DMS114 treated with DMSO at 0.1 percent for 48 hours (cell line): Measurements from ENCODE around the gene RPS6KA3.

ENCODE experiments used
- DNase-seq: peaks from one replicate; lab custom pipeline; 2025; ENCODE audit not compliant: unreplicated experiment; lab: John Stamatoyannopoulos, UW

Gene RPS6KA3

DNA sequence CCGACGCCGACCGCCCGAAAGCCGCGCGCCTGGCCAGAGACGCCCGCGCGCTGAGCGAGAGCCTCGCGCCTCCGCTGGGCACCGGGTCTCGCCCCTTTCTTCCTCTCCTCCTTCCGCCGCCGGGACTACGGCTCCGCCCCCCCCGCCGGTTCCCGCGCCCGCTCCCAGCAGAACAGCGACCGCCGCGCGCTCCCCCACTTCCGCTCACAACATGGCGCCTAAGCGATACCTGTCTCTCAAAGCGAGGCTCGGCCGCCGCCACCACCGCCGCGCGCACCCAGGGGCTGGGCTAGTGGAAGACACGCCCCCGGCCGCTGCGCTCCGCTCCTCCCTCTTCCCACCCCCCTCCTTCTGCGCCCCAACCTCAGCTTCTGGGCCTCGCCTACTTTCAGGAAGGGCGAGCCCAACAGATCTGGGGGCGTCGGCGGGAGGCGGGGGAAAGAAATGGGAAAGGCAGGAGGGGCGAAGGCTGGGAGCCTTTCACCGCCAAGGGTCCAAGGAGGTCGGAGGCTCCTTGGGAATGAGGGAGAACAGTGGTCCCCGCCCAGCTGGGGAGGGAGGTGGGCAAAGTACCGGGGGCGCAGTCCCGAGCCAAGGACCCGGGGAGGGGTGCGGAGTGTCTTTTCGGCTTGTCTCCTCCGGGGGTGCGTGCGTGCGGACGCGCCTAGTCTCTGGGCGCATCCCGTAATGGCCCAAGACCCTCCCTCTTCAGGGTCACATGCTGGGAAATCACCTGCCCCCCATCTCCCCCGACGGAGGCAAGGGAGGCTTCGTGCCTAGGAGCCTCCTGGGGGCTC is at the start of gene RPS6KA3:
TSS of gene RPS6KA3 (minus strand) at position 100 of the 797 bp plus-strand sequence. CDS start 277 bp downstream, outside the sequence.
- peak; percentile 64 for DNase-seq

DNA sequence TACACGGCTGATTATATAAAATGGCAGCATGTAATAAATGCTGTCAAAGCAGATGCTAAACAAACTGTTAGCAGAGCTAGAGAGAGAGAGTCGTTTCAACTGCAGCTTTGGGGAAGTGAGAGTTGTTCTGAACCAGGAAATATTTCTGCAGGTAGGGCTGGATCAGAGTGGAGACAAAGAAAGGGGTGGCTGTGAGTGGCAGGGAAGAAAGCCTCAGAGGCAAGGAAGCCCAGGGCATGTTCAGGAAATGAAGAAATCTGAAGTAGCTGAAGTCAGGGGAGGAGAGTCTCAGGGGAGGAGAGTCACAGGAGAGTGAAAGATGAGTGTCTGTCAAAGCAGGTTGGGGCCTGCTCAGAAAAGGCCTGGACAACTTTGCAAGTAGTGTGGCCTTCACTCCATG is 48.4 kb upstream of the RPS6KA3 start:
- no peak for DNase-seq

DNA sequence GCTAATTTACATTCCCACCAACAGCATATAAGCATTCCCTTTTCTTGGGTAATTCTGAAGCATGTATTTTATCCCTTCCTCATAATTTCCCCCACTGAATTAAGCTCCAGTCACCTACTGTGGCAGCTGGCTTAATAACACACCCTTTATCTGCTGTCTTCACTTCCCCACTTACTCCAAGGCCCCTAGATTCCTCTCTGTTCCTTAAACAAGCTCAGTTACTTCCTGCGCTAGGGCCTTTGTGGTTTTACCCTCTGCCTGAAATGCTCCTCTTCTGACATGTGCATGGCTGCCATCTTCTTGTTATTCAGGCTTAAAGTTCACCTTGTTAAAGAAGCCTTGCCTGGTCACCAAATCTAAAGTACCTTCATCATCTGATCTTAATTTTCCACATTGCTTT is 47.2 kb upstream of the RPS6KA3 start:
- DNase-seq, result no peak

DNA sequence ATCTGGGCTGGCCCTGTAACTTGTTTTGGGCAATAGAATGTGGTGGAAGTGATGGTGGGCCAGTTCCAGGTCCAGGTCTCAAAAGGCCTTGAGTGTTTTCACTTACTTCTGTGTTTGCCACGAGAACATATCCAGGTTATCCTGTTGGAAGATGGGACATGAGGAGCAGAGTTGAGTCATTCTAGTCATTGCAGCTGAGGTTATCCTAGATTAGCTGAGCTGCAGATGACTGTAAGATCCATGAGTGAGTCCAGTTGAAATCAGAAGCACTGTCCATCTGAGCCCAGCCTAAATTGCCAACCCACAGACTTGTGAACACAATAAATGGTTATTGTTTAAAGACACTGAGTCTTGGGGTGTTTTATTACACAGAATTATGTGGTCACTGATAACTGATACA is 45.3 kb upstream of the RPS6KA3 start:
- DNase-seq, result no peak

DNA sequence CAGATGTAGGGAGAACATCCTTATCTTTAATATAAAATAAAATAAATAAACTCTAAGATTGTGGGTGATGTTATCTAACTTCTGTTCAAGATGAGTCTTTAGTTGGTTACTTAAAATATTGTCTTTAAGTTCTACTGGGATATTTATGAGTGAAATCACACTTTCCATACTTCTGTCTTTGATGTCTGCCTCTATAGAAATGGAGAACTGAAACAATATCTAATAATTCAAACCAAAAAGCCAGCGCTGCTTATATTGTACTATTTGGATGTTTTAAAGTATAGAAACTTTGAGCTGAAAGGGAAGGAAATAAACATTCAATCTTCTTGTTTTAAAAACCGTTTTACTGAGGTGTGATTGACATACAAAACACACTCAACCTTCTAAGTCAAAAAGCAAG is 44.8 kb upstream of the RPS6KA3 start:
- DNase-seq, result no peak

DNA sequence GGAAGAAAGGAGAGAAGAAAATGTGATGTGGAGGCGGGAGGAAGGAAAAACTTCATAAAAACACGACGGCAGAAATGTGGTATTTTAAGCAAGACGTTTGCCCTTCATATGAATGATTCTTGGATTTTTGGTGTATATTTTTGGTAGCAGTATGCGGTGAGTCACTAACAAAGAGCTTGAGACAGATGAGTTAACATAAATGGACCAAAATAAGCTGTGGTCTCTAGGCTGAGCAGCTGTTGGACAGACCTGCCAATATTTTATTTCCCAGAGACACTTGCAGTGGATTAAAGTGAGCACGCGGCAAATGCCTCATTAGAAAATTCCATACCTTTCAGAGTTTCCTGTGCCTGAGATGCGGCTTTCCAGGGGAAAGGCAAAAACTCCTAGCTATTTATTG is 43.1 kb upstream of the RPS6KA3 start:
- DNase-seq, result no peak

DNA sequence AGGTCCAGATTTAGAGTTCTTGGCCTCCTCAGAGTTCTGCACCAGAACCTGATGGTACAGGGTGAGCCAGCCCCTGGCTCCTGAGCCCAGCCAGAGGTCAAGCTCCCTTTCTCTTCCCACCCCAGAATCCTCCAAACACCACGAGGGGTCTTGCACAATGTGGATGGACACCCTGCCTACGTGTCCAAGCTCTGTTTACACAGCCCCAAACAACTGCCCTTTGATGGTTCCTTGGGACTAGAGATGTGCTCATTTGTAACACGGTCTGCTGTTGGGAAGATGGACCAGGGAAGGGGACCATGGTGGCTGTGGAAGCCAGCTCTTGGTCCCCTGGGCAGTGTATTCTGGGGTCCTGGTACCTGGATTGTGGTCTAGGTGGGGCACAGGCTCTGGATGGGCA is 40.0 kb upstream of the RPS6KA3 start:
- no peak for DNase-seq

DNA sequence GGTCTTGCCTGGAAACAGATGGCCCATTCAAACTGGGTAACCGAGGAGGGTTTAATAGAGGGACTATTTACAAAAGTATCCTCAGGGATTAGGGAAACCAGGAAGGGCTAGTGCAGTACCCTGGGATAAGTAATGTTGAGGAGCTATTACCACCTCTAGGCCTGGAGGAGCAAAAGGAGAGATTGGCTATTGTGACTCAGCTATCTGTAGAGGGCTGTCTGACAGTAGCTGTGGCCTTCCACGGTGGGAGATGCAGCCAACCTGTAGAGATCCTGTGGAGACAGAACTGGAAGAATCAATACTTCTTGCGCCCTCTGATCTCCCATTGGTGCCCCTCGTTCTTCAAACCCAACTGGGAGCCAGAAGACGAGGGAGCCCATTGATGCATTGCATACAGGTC is 34.1 kb upstream of the RPS6KA3 start:
- no peak for DNase-seq

DNA sequence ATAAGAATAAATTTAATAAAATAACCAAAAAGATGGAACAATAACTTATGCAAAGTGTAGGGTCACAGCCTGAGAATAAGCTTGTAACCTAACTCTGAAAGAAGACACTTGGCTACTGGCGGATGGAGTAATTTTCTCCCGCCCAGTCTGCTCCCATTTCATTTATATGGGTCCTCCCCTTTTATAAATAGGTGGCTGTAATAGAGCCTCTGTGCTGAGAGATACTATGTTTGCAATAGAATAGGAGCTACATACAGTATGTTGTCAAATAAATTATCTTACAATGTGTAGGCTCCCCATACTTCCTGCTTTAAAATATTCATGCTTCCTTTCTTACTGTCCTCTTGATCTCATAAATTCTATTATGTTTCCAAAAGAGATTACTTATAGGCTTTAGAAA is 28.2 kb upstream of the RPS6KA3 start:
- no peak for DNase-seq

DNA sequence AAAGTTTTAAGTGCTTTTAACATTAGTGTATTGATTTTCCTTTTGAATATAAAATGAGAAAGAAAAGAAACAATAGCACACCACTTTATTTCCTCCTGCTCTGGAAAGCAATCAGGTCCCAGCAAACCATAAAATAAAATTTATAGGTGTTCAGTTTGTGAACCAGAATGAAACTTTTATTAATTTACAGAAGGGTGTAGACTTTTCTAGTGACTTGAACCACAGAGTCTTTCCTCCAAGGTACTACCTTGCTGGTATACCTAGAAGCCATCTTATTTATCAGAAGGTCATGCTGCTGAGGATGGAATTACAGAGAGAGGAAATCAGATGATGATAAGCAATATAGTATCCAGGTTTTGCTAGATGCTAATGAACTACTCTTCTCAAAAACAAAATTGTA is 27.6 kb upstream of the RPS6KA3 start:
- no peak for DNase-seq

DNA sequence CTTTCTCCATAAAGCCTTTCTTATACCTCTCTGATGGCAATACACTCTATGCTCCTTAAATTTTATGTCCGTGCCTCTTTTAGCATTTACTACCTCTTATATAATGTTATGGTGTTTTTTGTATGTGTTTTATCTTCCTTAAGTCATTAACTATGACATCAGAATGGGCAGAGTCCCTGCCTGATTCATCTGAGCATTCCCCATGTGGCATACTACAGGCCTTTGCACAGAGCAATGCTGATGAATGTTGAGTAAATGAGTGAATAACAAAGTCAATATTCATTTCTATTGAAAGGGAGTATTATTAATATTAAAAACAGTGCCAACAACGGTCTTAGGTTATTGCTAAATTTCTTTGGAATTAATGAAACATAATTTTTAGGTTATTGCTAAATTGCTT is 18.8 kb upstream of the RPS6KA3 start:
- no peak for DNase-seq

DNA sequence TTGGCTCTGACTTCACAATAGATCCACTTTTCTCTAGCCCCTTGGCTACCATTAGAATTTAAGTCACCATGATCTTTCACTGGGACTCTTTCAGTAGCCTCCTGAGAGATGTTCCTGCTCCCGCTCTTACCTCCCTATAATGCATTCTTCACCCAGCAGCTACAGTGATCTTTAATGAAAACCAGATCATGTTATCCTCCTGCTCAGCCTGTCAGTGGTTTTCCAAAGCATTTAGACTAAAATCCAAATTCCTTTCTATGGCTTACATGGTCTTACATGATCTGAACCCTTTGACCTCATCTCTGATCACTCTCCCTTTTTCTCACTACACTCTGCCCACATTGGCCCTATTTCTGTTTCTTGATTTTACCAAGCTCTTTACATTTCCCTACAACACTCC is 18.3 kb upstream of the RPS6KA3 start:
- no peak for DNase-seq

DNA sequence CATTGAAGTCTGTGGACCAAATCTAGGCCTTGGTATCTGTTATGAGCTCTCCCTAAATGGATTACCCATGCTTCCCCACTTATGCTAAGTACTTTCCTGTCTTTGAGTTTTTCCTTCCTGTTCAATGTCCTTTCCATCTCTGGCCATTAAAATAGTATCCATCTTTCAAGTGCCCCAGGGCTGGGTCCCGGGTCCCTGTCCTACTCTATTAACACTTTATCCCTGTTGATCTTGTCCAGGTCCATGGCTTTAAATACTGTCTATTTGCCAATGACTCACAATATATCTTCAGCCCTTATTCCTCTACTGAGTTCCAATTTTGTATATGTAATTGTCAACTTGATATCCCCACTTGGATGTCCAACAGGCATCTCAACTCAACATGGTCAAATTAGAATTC is 17.7 kb upstream of the RPS6KA3 start:
- DNase-seq, result no peak

DNA sequence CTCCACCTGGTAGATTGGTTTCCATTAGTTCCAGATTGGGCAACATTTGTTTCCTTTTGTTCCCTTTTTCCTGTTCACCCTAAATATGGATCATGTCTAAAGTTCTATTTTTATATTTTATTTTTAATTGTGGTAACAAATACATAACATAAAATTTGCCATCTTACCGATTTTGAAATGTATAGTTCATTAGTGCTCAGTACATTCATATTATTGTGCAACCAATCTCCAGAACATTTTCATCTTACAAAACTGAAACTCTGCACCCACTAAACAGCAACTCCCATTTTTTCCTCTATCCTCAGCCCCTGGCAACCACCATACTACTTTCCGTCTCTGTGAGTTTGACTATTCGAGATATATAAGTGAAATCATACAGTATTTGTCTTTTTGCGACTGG is 14.2 kb upstream of the RPS6KA3 start:
- no peak for DNase-seq

DNA sequence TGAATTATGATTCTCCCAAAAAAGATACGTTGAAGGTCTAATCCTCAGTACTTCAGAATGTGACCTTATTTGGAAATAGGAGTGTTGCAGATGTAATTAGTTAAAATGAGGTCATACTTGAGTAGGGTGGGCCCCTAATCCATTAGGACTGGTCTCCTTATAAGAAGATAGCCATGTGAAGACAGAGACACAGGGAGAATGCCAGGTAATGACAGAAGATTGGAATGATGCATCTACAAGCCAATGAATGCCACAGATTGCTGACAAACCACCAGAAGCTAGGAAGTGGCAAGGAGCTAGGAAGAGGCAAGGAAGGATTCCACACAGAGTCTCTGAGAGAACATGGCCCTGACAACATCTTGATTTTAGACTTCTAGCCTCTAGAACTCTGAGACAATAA is 7.4 kb upstream of the RPS6KA3 start:
- no peak for DNase-seq

DNA sequence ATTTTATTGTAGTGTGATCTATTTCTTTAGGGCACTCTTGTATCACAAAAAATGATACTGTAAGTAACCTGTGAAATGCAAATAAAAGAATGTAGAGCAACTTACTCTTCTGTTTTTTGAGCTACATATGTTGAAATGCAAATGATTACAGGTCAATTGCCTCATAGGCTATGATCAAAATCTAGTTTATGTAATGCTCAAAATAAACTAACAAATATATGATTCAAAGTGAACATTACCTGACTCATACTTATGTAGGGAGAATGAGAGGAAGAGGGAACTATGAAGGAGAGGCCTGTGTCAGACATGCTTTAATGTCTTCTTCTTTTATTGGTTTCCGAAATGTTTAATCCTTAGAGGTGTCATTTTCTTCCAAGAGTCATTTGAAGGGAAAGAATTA is 5.0 kb upstream of the RPS6KA3 start:
- no peak for DNase-seq

DNA sequence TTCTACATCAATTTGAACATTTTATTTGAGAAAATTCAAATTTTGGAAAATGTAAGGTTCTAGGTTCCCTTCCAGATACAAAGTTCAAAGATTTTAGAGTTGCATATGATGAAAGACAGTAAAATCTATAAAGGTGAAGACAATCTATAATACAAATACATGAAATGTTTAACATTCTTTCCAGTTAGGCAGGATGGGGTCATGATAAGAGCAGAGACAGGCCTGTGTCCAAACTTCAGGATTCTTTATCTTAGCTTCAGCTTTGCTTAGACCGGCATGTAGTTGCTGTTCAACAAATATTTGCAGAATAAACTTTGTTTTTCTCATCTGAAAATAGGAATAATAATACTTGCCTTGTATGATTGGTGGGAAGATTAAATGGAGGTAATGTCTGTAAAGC is 4.5 kb upstream of the RPS6KA3 start:
- no peak for DNase-seq

DNA sequence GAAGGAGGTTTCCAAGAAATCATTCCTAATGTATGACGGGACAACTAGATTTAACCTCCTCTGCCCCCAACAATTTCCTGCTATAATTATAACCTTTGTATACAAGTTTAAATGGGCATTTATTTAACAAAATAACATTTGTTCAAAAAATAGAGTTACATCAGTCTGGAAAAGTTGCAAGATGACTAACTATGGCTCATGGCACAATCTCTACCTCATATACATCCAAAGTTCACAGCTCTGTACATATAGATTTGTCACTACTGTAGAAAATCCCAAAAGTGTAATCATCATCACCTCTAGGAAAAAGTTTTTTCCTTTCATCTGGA is 3.8 kb upstream of the RPS6KA3 start:
- no peak for DNase-seq

DNA sequence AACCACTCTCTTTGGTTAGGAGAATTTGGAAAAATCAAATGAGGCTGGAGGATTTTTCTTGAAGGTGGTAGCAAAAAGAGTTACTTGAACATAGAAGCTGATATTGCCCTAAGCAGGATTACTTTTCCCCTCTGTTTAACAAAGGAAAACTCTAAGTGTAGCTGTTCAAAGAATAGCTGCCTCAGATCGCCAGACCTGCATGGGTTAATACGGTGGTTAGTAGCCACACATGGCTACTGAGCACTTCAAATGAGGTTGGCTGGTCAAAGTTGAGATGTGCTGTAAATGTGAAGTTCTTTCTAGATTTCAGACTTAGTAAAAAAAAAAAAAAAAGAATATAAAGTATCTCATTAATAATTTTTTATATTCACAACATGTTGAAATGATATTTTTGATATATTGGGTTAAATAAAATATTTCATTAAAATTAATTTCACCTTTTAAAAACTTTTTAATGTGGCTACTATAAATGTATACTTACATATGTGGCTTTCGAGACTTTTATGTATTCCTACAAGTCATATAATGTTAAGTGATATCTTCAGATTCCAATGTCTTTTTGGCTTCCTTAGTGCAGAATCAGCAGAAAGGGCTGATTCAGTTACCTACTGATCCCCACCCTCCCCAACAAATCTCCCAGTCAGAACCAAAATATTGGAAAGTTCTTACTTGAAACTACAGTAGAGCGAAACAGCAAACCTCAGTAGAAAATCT is 3.3 kb upstream of the RPS6KA3 start:
- DNase-seq, result no peak

DNA sequence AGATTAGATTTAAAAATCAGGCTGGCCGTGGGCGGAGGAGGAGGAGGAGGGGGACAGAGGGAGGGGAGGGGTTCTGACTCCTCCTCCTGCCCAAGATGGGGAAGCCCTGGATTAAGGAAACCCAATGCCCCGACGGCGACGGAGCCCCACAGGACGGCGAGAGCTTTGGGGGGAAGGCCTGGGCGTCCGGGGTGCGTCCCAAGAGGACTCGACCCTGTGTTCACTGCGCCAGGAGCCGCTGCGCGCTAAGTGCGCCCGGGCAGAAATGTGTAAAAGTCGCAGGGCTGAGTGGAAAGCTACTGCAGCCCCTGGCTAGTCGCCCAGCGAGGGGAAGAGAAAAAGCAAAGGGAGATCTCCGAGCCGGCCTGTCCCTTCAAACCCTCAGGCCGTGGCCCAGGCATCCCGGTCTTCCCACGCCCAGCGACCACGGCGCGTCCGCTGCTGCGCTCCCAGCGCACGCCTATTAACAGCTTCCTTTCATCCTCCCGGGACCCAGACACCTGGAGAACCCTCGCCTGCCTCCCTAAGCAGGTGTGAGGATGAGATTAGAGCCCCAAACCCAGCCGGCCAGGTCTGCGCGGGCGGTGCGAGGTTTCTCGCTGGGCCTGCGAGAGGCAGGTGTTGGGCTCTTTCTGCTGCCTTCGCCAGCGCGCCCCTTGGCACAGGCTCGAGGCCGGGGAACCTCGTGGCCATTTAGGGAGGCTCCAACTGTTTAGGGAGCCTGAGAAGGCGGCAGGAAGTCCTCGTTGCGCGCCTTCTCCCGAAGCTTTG is 1.4 kb upstream of the RPS6KA3 start:
- no peak for DNase-seq

DNA sequence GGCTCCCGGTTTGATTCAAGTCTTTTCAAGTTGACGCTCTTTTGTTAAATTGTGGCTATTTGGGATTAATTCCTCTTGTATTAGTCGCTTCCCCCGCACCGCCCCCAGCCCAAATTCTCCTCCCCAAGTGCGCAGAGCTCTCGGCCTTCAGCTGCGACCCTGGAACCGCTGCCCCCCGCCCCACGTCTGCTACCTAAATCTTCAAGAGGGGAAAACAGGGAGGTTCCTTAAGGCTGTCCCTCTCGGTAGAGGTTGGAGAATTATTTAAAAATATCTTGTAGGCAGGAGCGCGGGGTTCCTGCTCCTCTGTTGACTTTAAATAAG is 860 bp upstream of the RPS6KA3 start:
- no peak for DNase-seq
